ENCODE data around the gene FOSL2.

Gene FOSL2

DNA sequence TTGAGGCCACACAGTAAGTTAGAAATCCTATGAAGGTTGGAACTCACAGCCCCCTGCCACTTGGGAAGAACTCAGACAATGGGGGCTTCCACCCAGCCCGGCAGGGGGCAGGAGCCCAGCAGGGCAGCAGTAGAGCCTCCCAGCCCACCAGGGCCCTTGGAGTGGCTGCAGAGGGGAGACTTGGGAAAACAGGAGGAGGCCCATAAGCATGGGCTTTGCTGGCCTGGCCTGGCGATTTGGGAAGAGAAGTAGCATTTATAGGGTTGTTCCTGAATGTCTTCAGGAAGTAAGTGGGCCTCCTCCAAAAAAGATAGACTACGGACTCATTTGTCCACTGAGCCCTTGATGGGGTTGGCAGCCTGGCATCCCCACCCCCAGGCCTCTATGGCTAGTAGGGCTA lies 17.4 kb upstream of the FOSL2 start:
- no peak for DNase-seq (ENCODE audit: low read depth)

DNA sequence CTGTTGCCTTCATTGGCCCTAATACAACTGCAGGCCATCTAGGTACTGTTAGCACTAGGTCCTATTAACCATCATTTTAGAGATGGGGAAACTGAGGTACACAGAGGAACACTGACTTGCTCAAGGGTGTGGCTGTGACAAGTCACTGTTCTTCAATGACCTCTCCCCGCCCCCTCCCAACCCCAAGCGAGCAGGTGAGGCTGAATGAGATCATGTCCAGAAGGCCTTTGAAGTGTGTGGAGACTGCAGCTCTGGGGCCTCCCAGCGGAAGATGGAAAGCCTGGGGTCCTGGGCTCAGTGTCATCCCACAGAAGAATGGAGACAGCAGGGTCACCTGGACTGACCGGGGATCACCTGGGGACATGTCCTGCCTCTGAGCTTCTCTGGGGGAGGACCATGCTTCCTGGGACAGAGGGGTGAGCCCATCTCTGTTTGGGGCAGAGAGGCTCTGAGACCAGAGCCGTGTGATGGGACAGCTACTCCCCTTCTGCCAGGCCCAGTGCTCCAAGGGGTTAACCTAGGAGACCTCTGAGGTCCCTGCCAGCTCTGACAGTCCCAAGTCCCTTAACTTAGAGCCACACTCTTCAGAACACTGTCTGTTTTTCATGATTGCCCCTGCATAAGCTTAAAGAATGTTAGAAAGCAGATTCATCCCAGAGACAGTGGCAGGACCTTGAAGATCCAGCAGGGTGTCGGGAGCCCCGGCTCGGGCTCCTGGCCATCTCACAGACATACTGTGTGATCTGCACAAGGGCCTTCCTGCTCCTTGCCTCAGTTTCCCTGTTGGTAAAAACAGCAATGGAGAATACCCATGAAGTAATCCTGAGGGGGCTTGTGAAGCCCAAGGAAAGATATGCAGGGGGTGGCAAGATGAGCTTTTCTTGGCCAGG lies 16.7 kb upstream of the FOSL2 start:
- DNase-seq (ENCODE audit: low read depth): no peak

DNA sequence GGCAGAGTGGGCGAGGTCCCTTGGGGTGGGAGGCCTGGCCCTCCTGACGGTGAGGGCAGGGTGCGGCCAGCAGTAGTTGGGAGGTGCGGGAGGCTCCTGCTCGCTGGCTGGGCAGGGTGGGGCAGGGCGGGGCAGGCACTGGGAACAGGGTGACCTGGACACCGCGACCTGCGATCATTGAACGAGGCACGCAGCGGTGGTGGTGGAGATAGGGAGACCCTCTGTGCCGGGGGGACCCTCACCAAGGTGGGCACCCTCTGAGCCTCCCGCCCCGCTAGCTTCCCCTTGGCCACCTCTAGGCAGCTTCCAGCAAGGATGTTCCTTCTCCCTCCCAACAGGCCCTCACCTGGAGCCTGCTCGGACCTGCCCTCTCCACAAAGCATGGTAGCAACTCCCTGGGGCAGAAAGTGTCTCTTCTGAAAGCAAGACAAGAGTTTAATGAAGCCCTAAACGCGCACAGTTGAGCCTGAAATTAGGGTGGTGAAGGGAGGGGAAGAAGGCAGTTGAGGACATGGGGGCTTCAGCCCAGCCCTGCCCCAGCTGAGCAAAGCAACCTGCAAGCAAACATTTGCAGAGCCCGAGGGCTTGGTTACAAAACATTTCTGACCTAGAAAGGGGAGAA lies 15.4 kb upstream of the FOSL2 start:
- DNase-seq (ENCODE audit: low read depth): no peak

DNA sequence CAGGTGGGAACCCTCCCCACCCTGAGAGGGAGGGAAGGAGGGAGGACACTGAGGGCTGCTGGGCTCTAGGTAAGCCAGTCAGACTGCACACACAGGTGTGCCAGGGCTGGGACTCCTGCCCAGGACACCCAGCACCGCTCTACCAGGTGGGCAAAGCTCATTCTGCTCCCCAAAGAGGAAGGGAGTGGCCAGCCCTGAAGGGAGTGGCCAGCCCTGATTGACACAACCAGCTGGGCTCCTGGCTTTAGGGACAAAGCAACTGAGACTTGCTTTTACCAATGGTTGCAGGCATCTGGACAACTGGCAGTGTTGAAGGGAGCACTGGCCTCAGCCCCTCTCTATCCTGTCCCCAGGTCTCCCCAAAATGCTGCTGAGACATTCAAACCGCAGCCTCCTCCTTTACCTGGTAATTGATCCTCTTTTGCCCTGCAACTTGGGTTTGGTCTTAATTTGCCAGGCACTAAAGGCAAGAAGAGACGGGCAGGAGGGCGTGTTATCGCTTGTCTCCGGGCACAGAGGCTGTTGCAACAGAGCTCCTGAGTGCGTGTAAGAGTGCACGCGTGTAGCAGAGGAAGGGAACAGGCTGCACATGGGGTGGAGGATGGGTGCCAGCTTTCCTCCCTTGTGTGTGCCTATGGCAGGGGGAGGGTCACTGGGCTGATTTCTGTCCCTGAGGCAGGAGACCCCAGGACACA lies 14.5 kb upstream of the FOSL2 start:
- no peak for DNase-seq (ENCODE audit: low read depth)

DNA sequence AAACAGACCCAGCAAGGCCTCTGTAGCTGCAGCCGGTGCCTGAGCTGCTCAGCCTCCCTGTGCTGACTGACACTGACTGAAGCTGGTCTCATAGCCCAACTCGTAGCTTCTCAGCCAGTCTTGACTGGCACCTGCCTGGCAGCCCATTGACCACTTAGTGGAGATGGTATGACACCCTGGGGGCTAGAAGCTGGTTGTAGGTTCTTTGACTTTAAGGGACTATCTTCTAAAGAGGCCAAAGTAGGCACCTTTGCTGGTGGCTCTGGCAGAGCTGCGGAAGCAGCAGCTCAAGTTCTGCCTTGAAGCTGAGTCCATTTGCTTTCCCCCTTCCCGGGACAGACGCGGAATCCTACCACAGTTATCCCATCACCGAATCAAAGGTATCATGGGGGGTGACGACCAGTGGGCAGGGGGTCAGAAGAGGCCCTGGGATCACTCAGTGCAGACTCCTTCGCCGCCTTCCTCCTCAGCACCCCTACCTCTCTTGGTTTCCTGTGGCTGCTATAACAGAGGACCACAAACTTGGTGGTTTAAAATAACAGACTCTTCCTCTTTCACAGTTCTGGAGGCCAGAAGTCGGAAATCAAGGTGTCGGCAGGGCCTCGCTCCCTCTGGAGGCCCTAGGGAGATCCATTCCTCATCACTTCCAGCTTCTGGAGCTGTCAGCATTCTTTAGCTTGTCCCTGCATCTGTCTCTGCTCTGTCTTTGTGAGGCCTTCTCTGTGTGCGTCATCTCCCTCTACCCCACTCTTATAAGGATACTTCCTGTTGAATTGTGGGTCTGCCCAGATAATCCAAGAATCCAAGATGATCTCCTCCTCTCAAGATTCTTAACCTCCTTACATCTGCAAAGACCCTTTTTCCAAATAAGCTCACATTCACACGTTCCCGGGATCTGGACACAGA lies 13.7 kb upstream of the FOSL2 start:
- no peak for DNase-seq (ENCODE audit: low read depth)

DNA sequence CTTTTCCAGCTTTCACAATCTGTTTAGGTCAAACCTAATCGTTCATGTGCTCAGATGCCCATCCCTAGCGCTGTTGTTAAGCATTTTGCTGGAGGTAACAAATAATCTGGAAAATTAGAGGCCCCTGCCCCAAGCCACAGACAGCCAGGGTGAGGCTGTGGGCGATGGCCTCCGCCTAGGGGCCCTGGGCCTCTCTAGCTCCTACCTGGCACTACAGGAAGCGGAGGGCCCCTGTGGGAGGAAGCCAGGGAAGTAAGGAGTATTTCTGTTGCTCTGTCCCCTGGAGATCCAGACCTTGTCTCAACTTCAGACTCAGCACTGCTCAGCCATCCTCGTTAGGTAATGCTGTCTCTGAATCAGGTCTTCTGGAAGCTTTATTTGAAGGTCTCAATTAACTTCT lies 12.4 kb upstream of the FOSL2 start:
- no peak for DNase-seq (ENCODE audit: low read depth)

DNA sequence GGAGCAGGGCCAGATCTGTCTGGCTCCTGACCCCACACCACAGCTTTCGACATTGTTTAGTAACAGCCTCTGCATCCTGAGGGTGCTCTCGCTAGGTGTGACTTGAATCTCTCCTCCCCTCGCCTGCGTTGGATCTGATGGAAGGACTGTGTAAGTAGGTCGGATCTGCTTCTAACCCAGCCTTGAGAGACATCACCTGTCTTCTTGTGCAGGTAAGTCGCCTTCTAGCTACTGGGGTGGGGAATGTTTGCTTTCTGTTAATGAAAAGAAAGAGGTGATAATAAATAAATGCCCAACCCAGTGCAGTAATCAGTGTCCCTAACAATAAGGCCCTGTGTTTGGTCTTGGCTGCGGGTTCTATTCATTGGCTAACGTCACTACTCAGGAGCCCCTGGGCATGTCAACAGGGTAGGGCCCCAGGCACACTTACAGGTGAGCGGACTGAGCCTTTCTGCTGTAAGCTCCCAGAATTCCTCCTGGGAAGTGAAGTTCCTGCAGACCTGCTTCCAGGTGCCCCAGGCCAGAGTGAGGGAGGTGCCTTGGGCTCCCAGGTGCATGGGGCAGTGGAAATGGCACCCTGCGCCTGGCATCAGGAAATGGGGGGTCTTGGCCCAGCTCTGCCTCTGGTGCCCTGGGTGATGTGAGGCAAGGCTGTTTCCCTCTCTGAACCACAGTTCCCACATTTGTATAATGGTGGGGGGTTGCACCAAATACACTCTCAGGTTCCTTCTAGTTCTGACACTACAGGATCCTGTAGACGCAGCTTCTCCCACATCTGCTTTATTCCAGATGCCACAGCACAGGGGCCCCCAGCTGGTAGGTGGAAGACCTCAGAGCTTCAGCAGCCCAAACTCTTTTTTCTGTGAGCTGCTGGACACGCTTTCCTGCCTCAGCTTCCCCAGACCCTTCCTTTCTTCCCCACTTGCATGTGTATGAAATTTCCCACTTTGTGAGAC lies 11.2 kb upstream of the FOSL2 start:
- DNase-seq (ENCODE audit: low read depth): no peak

DNA sequence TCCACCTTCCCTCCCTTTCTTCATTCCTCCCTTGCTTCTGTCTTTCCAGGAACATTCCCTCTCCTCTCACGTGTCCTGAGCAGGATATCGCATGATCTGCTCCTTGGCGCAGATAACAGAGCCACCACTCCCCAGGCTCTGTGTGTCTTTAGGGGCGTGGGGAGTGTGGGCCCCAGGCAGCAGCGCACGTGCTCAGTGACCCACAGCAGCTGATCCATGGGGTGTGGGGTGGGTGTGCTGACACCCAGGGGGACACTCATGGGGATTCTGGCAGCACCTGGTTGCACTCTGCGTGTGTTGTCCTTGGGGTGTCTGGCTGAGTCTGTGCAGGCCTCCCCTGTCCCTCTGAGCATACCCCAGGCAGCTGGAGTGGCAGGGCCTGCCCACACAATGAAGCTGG lies 9.9 kb upstream of the FOSL2 start:
- DNase-seq (ENCODE audit: low read depth): no peak

DNA sequence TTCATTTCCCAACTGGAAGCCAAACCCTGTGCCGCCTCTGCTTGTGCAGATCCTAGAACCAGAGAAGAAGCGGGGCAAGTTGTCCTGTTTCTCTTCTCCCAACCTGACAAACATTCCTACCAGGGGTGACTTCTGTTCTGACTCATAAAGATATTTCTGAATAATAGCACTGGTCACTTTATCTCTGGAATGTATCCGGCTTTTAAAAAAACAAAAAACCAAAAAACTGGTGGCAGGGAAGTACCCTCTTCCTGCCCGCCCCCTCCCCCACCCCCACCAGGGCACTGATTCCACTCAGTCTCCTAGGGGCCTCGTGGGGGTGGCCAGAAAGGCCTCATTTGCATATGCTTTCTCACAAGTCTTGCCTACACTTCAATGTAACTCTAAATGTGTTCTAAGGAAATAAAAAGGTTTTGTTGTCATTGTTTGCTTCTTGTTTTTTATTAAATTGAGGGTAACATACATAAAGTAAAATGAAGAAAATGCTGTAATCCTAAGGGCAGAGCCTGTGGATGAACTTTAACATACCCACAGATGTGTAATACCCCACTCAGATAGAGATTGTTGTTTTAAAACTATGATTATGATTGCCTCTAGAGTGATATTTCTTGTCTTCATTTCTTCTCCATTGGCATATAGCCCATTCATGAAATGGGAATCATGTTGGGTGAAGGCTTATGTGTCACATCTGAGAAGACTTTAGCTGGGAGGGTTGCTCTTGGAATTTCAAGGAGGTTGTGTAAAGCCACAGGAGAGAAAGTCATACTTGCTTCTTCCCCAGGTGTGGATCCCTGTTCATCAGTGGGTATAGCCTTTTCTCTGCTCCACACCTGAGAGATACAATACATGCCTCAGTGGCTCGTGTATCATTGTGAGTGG lies 5.3 kb upstream of the FOSL2 start:
- peak; percentile 60 for DNase-seq (ENCODE audit: low read depth)

DNA sequence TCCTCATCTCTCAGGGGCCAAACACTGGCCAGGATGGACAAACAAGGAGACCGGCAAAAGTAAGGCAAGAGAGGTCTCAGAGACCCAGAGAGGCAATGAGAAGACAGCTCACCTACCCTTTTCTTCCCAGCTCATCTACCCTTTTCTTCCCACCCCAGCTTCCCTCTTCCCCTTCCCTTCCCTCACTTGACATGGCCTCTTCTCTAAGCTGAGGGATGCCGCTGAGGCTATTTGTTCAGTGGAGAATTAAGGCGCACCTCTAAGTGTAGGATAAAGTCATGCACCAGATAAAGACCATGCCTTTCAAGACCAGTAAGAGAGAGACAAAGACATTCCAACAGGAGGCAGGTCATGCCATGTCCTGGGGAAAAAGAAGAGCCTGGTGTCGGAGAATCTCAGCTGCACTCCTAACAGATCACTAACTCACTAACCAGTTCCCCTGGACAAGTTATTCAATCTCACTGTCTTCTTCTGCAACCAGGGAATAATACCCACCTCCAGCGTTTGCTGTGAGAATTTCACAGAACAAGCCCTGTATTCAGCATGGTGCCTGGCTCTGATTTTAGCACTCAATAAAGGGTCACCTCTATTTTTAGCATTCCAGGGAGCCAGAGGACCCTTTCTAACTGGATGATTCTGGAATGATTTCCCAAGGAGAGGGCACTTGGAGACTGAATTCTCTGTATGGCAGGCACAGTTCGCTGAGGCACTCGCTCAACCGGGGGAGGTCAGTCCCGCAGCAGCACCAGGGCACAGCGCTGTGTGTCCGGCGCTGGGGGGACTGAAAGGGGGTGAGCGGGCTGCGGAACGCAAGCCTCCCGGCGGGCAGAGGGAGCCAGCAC lies 3.0 kb upstream of the FOSL2 start:
- no peak for DNase-seq (ENCODE audit: low read depth)

DNA sequence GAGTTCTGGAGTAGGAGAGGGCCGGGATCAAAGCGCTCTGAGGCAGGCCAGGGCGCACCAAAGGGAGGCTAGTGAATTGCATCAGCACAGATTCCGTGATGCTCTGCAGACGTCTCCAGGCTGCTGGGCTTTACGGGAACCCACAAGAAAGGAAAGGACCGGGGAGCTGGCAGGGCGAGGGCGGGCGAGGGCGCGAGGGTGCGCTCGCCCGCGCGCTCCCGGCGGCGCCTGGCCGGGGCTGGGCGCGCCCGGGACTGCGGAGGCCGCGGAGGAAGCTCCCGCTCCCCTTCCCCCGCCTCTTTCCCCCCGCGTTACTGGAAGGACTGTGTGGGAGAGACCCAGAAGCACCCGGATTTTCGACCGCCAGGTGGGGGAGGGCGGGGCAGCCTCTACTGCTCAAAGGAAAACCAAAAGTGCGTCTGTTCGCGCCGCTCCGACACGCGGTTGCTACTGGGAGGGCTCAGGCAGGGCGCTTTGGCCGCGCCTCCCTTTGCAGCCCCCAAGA lies 2.4 kb upstream of the FOSL2 start:
- DNase-seq (ENCODE audit: low read depth): peak; percentile 63

DNA sequence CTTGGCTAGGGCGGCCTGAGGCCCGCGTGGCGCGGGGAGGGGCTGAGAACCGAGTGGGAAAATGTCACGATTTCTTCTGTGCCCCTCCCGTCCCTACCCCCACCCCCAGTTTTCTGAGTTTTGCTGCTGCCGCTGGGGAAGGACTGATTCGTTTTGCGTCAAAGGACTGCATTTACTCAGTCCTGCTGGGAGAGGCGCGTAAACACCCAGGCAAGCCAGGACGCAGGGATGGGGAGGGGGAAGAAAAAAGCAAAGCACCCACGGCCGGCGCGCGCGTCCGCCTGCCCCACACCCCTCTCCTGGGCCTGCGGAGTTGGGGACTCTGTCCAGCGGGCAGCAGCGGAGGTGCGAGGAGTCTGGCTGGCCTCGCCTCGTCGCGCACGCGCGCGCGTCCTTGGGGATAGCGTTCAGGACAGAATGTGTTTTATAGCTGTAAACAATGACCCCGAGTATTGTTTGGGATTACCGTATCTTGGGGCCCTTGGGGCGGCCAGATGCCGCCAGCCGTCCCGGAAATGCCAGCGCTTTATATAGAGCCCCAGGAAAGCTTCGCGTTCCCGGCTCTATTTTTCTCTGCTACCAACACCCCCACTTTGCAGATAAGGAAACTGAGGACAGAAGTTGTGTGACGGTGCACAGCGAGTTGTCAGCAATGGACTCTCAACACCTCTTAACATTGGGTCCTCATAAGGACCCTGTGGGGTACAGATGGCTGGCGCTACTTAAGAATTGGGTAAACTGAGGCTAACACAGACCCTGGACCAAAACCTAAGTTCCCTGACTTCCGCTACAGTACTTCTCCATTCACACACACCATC lies 1.7 kb upstream of the FOSL2 start:
- peak; percentile 76 for DNase-seq (ENCODE audit: low read depth)

DNA sequence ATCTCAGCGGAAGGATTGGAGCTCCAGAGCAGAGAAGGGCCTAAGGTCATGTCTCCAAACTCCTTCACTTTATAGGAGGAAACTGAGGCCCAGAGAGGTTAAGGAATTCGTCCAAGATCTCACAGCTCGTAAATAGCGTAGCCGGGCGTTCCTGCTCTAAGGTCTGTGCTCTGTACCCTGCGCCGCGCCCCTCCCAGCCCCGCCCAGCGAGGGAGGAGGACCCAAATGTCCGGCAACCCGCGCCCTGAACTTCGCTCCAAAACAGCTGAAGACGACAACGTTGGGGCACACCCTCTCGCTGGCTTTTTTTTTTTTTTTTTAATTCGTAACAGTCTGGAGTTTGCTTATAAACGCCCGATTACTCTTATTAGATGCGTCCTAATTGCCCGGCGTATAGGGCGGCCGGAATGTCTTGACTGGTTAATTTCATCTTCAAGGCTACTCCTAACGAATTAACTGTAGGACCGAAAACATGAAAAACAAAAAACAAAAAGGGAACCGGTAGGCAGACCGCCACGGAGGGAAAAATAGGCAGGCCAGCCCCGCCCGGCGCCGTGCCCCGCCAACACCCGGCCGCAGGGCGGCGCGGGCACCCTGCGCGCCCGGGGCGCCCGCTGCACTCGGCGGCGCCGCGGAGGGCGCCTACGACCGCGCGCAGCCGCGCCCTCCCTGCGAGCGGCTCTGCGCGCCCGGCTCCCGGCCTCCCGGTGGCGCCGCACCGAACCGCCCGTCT lies 928 bp upstream of the FOSL2 start:
- peak; percentile 75 for DNase-seq (ENCODE audit: low read depth)

DNA sequence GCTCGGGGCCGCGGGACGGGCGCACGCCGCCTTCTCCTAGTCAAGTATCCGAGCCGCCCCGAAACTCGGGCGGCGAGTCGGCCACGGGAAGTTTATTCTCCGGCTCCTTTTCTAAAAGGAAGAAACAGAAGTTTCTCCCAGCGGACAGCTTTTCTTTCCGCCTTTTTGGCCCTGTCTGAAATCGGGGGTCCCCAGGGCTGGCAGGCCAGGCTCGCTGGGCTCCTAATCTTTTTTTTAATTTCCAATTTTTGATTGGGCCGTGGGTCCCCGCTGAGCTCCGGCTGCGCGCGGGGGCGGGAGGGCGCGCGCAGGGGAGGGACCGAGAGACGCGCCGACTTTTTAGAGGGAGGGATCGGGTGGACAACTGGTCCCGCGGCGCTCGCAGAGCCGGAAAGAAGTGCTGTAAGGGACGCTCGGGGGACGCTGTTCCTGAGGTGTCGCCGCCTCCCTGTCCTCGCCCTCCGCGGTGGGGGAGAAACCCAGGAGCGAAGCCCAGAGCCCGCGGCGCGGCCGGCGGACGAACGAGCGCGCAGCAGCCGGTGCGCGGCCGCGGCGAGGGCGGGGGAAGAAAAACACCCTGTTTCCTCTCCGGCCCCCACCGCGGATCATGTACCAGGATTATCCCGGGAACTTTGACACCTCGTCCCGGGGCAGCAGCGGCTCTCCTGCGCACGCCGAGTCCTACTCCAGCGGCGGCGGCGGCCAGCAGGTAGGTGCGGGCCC lies 617 bp downstream of the FOSL2 start:
- DNase-seq (ENCODE audit: low read depth): no peak

DNA sequence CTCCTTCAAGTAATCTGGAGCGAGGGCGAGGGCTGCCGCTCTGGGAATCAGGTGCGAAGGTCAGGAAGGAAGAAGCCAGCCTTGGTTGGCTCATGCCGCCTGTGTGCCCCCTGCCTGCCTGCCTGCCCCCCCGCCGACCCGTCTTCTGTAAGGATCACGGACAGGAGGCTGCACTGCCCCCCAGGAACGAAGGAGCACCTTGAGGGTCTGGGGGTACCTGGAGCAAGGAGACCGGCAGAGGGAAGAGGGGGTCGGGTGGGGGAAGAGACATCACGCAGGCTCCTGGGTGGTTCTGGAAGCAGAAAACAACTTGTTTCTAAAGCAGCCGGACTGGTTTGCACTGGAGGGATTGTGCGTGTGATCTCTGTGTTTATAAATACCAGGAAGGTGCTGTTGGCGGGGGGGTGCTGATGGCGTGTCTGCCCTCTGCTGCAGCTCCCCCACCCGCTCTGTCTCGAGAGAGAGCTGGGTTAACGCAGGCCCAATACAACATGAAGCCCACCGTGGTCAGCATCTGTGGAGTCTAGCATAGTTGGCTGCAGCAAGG lies 1.7 kb downstream of the FOSL2 start:
- no peak for DNase-seq (ENCODE audit: low read depth)

DNA sequence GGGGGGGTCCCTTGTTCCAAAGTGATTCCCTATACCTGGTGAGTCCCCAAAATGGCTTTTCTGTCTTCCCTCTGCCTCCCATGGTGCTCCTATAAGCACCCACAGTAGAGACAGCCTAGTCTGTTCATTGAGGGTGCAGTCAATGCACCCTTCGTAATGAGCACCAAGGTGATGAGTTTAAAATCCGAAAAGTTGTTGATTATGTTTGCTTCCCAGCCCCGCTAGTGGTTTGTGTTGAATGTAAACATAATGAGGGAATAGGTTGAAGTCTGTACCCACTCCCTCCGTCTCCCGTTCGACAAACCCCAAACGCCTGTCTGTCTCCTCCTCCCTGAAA lies 2.3 kb downstream of the FOSL2 start:
- DNase-seq (ENCODE audit: low read depth): no peak
